ENCODE results near the gene THOP1. TPM values are rescaled to one million over a fixed set of nuclear protein-coding genes. Genes with fewer than 3 reads are reported as not detected.

Gene THOP1
- total RNA-seq, 2 experiments from 2014 or later: 189 to 194 TPM

- CTCF ChIA-PET: no interaction called here
- POLR2A ChIA-PET: no interaction called here
These were observed 12.9 kb downstream of the THOP1 start for GRCh38 chr19:2798158-2798685.

DNA sequence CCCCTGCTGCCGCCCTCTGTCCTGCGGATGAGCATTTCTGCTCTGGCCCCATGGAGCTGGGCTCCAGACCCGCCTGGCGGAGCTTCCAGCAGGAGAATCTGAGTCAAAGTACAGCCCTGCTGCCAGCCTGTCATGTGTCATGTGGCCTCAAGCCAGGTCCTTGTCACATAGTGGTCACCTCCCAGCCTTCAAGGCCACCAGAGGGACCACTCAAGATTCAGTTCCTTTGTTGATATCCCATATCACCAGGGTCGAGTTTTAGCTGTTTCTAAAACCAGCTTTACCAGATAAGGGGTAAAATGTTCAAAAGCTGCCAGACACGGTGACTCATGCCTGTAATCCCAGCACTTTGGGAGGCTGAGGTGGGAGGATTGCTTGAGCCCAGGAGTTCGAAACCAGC, 13.4 kb downstream of the THOP1 start:
- POLR2A ChIA-PET: no interaction called here
- CTCF ChIA-PET: no interaction called here

- POLR2A ChIA-PET: no interaction called here
- CTCF ChIA-PET: no interaction called here
These were observed 14.1 kb downstream of the THOP1 start for GRCh38 chr19:2799273-2800020.

- CTCF ChIA-PET: no interaction called here
These were observed 15.2 kb downstream of the THOP1 start for GRCh38 chr19:2800506-2800905.

DNA sequence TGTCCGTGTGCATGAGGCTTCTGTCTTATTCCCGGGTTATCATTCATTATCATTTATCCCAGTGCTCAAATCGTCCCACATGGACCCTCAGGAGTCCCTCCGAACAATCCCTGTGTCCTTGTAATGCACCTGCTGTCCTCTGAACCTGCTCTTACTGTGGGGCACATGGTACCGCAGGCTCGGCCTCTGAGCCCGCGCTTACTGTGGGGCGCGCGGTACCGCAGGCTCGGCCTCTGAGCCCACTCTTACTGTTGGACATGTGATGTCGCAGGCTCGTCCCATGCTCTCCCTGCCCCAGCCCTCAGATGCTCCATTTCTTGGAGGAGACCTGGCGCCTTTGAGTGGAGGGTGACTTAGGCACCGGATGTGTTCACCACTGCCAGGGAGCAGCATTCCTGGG, 17.5 kb downstream of the THOP1 start:
- POLR2A ChIA-PET: no interaction called here
- CTCF ChIA-PET: no interaction called here

More at GRCh38 chr19:2800506-2800905, 15.2 kb downstream of the THOP1 start:
- POLR2A ChIA-PET: no interaction called here

- ChIA-PET CTCF (no interaction called here), POLR2A (no interaction called here)
These were observed 18.3 kb downstream of the THOP1 start for GRCh38 chr19:2803486-2804155.

GRCh38 chr19:2804156-2805004, 19.1 kb downstream of the THOP1 start:
- POLR2A ChIA-PET: no interaction called here
- CTCF ChIA-PET: no interaction called here

DNA sequence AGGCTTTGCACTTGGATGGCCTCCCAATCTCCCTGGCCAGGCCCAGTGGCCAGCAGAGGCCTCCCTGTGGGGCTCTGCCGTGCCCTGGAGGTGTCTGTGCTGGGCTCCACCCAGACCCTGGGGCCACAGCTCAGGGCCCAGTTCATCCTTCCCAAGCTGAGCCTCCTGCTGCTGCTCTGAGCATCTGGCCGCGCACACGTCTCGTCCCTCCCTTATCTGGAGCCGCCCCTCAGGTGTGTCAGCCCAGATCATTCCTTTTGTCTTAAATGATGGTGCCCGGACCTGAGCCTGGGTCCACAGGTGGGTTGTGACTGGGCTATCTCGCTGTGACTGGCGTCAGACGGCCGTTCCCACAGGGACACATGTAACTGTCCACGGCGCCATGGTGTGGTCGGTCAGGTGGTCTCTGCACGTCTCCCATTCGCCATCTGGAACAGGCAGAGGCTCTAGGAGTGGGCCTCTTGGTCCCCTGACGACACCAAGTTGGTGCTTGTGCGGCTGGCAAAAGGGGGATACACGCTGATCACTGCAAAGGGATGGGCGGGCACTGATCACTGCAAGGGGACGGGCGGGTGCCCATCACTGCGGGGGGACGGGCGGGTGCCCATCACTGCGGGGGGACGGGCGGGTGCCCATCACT, 20.1 kb downstream of the THOP1 start:
- CTCF ChIA-PET: no interaction called here
- POLR2A ChIA-PET: no interaction called here

- CTCF ChIA-PET: no interaction called here
- POLR2A ChIA-PET: no interaction called here
These were observed 20.8 kb downstream of the THOP1 start for GRCh38 chr19:2805991-2806649.

- POLR2A ChIA-PET: no interaction called here
- CTCF ChIA-PET: no interaction called here
These were observed 21.6 kb downstream of the THOP1 start for GRCh38 chr19:2806736-2807378.

GRCh38 chr19:2807379-2808128, 22.3 kb downstream of the THOP1 start:
- ChIA-PET CTCF (no interaction called here), POLR2A (no interaction called here)

DNA sequence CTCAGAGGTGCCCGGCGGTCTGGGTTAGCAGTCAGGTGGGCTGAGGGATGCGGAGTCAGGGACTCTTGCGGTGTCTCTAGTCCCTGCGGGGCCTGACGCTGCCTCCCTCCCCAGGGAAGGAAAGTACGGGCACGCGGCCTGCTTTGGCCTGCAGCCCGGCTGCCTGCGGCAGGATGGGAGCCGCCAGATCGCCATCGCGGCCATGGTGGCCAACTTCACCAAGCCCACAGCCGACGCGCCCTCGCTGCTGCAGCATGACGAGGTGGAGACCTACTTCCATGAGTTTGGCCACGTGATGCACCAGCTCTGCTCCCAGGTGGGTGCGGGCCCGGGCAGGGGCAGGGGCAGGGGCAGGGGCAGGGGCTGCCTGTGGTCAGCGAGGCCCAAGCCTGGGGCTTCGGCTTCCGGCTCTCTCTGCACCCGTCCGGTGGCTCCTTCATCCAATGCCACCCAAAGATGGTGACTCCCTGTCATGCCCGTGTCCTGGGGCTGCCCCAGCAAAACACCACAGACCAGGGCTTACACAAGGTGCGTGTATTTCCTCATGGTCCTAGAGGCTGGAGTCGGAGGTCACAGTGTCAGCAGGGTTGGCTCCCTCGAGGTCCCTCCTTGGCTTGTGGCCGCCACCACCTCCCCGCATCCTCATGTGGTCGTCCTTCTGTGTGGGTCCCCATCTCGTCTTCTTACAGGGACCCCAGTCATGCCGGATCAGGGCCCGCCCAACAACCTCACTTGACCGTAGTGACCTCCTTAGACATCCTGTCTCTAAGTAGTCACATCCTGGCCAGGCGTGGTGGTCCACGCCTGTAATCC, 23.0 kb downstream of the THOP1 start:
- ChIA-PET POLR2A (no interaction called here), CTCF (no interaction called here)

DNA sequence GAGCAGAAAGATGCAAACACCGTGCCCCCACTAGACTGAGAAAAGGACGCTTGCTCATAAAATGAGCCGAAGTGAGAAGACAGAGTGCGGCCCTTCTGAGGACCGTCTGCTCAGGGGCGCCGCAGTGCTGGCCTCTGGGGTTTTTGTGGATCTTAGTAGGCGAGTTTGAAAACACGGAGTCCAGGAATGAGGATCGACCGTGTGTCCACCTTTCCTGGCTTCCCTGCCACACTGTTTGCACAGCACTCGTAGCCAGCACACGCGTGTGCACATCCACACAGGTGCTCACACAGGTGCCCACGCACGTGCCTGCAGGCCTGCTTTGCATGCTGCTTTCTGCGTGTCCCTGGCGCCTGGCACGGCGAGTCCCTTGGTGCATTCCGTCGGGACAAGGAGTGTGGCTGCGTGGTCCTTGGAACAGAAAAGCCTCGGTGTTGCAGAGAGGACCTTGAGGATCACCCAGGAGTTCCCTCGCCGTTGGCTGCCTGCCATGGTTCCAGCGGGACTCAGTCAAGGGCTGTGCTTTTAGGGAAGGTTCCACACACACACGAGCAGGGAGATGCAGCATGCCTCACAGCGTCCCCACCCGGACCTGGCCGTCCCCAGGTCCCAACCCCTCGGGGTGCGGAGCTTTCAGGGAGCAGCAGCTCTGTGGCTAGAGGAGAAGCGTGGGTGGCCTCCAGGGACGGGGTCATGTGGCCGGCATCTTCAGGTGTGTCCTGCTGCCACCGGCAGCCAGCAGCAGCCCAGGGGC, 24.3 kb downstream of the THOP1 start:
- ChIA-PET CTCF (no interaction called here), POLR2A (no interaction called here)

- POLR2A ChIA-PET: no interaction called here
- CTCF ChIA-PET: interaction anchor here (0.6 kb wide), 1 partner anchor 9 kb away, joined by 3 read pairs; the partner anchor contains the start of gene ZNF554
These were observed 25.1 kb downstream of the THOP1 start for GRCh38 chr19:2810141-2811091.

GRCh38 chr19:2811221-2811722, 26.0 kb downstream of the THOP1 start:
- ChIA-PET CTCF (interaction anchor here (0.6 kb wide), 1 partner anchor 8 kb away, joined by 3 read pairs; the partner anchor contains the start of gene ZNF554), POLR2A (no interaction called here)

All from activated CD8-positive, alpha-beta memory T cell treated with anti-CD3 and anti-CD28 coated beads for 36 hours (primary cell).